Fibroblast of skin of abdomen (primary cell): Measurements from ENCODE around the gene TAAR8.
A peak's percentile ranks its signal among the peaks of the same experiment; 100 is the strongest.
"Not testable (repeated sequence)": the region's sequence is repeated elsewhere in the genome, so short reads cannot be mapped to it uniquely, and the experiment has no call there.

Source experiments
- DNase-seq: peaks from one replicate; pipeline ENCODE4 v3.0.0-alpha.2; 2013

The TAAR8 gene

GRCh38 chr6:132548746-132549463 lies 3.6 kb upstream of the TAAR8 start:
- DNase-seq = no peak

GRCh38 chr6:132551214-132551613 lies 1.3 kb upstream of the TAAR8 start:
- no peak for DNase-seq

GRCh38 chr6:132560087-132560486 lies 7.6 kb downstream of the TAAR8 start:
- DNase-seq = not testable (repeated sequence)

- no peak for DNase-seq
Measured at GRCh38 chr6:132566404-132566803, 13.9 kb downstream of the TAAR8 start.

- DNase-seq = no peak
Measured at GRCh38 chr6:132567566-132567965, 15.1 kb downstream of the TAAR8 start.

- DNase-seq = no peak
Measured at GRCh38 chr6:132568611-132569010, 16.1 kb downstream of the TAAR8 start.

GRCh38 chr6:132569170-132569569 lies 16.7 kb downstream of the TAAR8 start:
- DNase-seq = no peak

GRCh38 chr6:132570221-132570777 lies 17.8 kb downstream of the TAAR8 start, which contains the start of gene TAAR6:
Gene TAAR6 (plus strand): TSS chr6:132570322. CDS start chr6:132570322, 0 bp downstream.
- DNase-seq = no peak

- no peak for DNase-seq
Measured at GRCh38 chr6:132571774-132572173, 19.3 kb downstream of the TAAR8 start.

- no peak for DNase-seq
Measured at GRCh38 chr6:132584698-132585097, 32.2 kb downstream of the TAAR8 start.

- no peak for DNase-seq
Measured at GRCh38 chr6:132587424-132587823, 35.0 kb downstream of the TAAR8 start.

GRCh38 chr6:132589454-132589853 lies 37.0 kb downstream of the TAAR8 start, which contains the start of gene TAAR5:
Gene TAAR5 (minus strand): TSS chr6:132589741. CDS start chr6:132589686, 55 bp downstream.
- DNase-seq = no peak

- DNase-seq = no peak
Measured at GRCh38 chr6:132590362-132590761, 37.9 kb downstream of the TAAR8 start.

GRCh38 chr6:132592855-132593254 lies 40.4 kb downstream of the TAAR8 start:
- DNase-seq = no peak

- no peak for DNase-seq
Measured at GRCh38 chr6:132596201-132596600, 43.7 kb downstream of the TAAR8 start.

GRCh38 chr6:132598473-132598872 lies 46.0 kb downstream of the TAAR8 start:
- DNase-seq = peak; percentile 1

- DNase-seq = not testable (repeated sequence)
Measured at GRCh38 chr6:132600900-132601299, 48.4 kb downstream of the TAAR8 start.
